Stimulated activated CD4-positive, alpha-beta T cell treated with anti-CD3 and anti-CD28 coated beads, TNF-alpha, amount 100 ng/mL, for 4 hours (primary cell): ENCODE results near the gene DSCAML1.

Source experiments
- DNase-seq, 3 experiments: peaks; one replicate each; pipeline ENCODE4 v3.0.0-alpha.2; 2020; ENCODE audit warnings: low read depth in 3 of 3

The DSCAML1 gene

GRCh38 chr11:117693344-117693743 is 103.7 kb downstream of the DSCAML1 start:
- DNase-seq = no peak

- no peak for DNase-seq
Observed at GRCh38 chr11:117691516-117691915, 105.5 kb downstream of the DSCAML1 start.

GRCh38 chr11:117691218-117691514 is 105.8 kb downstream of the DSCAML1 start:
- DNase-seq = no peak

DNA sequence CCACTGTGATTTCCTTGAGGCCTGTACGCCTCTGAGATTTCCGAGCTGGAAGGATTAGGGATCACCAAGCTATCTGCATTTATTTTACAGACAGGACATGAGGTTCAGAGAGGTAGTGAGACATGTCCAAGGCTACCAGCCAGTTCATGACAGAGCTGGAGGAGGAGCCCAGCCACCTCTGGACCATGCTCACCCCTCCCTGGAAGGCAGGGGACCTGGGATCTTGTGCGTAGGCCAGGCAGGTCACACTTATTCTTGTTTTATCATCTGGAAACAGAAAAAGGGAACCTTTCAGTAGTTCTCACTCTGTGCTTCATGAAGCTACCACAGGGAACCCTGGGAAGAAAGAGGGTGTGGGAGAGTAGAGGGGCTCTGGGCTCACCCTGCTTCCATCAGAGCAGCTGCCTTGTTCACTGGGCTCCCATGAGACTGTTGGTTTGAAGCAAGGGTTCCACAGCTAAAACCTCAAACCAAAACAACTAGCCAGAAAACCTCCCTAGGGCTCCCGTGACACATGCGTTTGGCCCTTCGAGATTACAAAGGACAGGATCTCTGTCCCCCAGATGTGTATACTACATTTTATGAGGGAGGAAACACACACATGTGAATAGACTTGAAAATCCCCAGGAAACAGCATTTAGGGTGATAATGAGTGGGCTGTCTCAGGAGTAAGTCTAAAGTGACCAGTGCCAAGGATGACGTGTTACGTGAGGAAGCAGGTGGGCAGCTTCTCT is 106.4 kb downstream of the DSCAML1 start:
- DNase-seq = no peak

- no peak for DNase-seq
Observed at GRCh38 chr11:117688255-117688797, 108.7 kb downstream of the DSCAML1 start.

- no peak for DNase-seq
Observed at GRCh38 chr11:117687776-117688175, 109.2 kb downstream of the DSCAML1 start.

DNA sequence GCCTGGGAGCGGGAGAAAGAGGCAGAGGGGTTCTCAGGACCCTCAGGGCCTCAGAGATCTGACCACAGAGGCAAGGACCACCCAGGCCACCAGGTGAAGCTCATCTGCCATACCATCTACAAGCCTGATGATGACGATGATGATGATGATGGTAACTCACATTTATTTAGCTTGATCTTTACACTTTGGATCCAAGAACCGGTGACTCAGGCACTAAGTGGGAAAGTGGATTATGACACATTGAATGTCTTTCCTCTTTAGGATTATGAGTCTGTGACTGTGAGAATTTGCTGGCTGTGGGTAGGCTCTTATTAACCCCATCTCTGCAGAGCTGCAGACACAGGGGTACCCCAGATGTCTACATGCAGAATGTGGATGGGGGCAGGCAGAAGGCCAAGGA is 110.3 kb downstream of the DSCAML1 start:
- no peak for DNase-seq

GRCh38 chr11:117685566-117685965 is 111.5 kb downstream of the DSCAML1 start:
- no peak for DNase-seq

DNA sequence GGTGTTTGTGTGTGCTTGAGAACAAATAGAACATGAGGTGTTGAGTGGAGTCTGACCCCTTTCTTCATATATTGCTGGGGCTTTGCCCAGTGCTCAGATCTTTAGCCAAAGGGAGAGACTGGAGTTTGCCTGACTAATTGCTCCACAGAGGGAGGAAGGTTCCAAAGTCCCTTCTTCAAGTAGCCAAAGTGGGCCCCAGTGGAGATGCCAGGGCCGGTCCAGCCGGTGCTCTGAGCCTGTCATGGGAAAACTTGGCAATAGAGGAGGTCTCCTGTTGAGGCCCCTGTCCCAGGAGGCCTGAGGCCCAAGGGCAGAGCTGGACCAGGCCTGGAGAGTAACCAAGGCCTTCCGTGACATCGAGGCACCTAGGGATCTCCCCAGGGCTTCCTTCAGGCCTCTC is 112.3 kb downstream of the DSCAML1 start:
- DNase-seq = no peak

GRCh38 chr11:117684111-117684510 is 112.9 kb downstream of the DSCAML1 start:
- DNase-seq = no peak

DNA sequence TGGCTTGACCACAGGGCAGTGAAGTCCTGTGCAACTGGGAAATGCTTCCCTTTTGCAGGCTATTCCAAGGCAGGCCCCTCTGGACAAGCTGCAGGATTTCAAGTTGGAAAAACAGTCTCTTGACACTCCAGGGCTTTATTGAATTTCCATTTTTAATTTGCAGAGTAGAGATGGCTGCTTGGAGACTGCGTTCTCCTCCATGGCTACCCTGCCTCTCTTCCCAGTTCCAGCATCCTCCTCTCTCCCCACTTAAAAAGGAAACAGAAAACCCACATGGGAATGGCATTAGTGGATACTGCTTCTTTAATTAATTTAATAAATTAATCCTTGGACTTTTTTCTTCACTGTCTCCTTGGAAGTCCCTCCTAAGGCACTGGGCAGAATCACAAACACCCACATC is 115.6 kb downstream of the DSCAML1 start:
- DNase-seq = no peak

- DNase-seq = no peak
Observed at GRCh38 chr11:117679461-117679860, 117.6 kb downstream of the DSCAML1 start.

DNA sequence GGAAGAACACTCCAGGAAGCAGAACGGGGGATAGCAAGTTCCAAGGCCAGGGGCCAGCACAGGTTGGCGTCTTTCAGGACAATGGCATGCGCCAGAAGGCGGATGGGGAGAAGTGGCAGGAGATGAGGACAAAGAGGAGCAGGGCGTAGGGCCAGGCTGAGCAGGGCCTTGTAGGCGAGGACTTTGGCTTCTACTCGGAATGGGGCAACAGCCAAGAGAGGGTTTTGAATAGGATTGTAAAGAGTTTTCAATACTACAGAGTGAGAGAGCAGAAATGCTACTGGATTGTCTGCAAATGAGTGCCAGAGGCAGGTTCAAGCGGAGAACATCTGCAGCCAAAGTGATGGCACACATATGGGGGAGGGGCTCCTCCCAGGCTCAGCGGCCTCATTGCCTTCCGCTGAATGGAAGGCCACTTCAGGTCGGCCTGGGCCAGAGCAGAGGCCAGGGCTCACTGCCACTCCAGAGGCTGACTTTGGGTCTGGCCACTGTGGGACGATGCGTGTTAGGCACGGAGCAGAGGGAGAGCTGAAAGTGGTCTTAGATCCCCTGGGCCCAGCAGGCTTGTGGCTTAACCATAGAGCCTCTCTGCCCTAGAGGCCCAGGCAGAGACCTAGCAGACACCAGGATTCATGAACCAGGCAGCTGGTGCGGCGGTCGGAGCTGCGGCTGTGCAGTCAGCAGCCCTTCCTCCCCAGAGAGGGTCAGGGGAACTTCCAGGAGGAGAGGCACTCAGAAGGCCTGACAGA is 118.2 kb downstream of the DSCAML1 start:
- no peak for DNase-seq

DNA sequence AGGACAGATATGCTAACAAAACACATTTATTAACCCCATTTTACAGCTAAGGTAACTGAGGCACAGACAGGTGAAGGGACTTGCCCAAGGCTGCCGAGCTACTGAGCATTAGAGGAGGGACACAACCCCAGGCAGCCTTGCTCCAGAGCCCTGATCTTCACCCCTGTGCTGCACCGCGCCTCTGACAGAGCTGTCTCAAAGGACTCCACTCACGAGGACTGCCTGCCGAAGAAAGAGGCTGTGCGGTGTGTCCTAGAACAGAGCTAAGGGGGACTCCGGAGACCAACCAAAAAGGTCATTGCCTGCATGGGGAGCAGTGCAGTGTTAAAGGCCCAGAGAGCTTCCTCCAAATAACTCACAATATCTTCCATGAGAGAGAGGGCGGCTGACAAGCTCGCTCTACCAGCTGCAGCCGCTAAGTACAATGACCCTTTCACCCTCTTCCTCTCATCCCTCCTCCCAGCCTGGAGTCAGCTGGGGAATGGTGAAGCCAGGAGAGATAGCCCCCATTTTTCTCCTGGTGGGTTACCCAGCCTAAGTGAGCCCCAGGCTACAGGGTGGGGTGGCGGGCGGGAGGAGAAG is 119.2 kb downstream of the DSCAML1 start:
- DNase-seq = no peak

GRCh38 chr11:117676501-117676900 is 120.5 kb downstream of the DSCAML1 start:
- DNase-seq = no peak

DNA sequence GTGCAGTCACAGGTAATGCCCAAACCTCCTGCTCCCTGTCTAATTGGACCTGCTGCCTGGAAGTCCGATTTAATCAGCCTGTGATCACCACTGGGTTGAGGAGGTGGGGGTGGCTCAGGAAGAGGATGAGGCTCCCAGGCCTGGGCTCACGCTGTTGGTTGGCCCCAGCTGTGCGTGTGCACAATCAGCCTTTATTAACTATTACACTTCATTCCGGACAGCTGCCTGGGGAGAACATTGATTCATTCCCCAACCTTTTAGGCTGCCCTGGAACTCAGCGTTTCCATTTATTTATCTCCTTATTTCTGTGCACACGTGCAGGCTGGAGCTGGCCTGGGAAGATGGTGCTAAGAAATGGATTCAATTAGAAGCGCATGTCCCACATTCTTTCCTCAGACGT is 123.4 kb downstream of the DSCAML1 start:
- DNase-seq = no peak

GRCh38 chr11:117671370-117671769 is 125.6 kb downstream of the DSCAML1 start:
- no peak for DNase-seq

DNA sequence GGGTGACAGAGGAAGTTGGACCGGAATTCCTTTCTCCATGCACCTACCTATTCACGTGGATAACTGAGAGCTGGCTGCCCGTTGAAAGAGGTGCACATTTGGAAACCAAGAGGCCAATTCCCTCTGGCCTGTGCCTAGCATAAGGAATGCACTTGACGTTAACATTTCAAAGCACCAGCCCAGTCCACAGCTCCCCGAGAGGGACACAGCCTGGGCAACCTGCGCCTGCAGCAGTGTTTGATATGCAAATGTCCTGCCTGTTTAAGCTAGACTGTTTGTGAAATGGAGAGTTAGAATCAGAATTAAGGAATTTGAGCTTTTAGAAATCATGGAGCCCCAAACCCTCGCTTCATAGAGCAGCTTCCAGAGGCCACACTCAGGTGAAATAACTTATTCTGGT is 126.1 kb downstream of the DSCAML1 start:
- DNase-seq = no peak

DNA sequence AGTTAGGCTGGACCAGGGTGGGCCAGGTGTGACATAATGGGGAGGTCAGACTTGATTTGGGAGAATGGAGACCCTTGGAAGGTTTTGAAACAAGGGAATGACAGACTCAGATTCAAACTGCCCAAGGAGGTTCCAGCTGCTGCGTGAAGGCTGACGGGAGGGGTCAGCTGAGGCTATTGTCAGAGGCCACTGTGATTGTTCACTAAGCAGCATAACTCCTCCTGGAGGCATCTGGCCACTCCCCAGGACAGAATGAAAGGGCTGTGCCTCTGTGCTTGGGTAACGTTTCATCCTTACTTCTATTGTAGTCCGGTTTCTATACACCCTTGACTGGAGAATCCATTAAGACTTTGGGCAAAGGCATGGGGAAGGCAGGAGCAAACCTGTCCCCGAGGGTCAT is 126.6 kb downstream of the DSCAML1 start:
- DNase-seq = no peak

GRCh38 chr11:117669616-117670015 is 127.4 kb downstream of the DSCAML1 start:
- DNase-seq = no peak

DNA sequence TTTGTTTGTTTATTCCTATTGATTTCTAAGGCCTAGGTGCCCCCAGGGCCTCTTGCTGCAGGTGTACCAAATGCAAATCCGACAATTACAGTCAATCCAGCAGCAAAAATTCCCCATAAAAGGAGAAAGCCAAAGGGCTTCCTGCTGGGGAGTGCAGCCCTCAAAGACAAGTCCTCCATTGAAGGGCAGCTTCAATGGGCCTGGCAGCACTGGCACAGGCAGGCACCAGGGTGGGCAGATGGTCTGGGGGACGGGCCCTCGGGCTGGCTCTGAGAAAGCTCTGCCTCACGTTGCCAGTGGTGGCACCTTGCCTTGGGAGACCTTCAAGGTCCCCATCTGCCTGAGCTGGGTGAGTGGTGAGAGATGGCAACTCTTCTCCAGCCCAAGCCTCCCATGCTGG is 128.0 kb downstream of the DSCAML1 start:
- no peak for DNase-seq

DNA sequence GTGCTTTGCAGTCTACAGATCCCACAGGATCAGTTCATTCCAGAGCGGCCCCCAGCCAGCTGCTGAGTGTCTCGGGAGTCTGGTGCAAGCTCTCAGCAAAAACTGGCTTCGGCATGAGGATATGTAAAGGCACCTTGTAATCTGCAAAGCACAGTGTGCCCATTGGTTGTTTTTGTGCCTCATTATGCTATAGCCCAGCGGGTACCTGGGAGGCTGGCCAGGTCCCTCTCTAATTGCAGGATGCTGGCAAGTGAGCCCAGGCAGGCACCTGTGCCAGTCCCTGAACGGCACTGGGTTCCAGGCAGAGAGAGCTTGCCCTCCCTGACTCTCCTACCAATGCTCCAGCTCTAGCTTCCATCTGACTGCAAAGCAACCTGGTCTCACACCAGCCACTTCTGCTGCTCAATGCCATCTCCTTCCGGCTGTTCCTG is 128.7 kb downstream of the DSCAML1 start:
- no peak for DNase-seq

DNA sequence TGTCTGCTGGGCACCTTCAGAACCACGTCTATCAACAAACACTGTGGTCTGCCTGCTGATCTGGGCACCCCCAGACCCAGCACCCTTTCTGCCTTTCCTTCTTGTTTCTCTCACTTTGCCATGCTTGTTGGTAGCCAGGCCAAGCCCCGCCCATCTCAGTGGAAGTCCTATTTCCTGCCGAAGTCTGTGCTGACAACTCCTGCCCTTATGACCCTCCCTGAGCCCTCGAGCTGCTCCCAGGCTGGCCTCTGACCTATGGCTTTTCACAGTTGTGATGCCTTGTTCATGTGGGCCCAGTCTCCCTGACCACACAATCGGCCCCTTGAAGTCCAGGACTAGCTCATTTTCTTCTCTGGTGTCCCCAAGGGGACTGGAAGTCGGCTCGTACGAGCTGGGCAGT is 132.1 kb downstream of the DSCAML1 start:
- DNase-seq = no peak
